ENCODE results near the gene DBR1.
A peak's percentile ranks its signal among the peaks of the same experiment; 100 is the strongest.

DBR1 gene, protein sequence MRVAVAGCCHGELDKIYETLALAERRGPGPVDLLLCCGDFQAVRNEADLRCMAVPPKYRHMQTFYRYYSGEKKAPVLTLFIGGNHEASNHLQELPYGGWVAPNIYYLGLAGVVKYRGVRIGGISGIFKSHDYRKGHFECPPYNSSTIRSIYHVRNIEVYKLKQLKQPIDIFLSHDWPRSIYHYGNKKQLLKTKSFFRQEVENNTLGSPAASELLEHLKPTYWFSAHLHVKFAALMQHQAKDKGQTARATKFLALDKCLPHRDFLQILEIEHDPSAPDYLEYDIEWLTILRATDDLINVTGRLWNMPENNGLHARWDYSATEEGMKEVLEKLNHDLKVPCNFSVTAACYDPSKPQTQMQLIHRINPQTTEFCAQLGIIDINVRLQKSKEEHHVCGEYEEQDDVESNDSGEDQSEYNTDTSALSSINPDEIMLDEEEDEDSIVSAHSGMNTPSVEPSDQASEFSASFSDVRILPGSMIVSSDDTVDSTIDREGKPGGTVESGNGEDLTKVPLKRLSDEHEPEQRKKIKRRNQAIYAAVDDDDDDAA

DNA sequence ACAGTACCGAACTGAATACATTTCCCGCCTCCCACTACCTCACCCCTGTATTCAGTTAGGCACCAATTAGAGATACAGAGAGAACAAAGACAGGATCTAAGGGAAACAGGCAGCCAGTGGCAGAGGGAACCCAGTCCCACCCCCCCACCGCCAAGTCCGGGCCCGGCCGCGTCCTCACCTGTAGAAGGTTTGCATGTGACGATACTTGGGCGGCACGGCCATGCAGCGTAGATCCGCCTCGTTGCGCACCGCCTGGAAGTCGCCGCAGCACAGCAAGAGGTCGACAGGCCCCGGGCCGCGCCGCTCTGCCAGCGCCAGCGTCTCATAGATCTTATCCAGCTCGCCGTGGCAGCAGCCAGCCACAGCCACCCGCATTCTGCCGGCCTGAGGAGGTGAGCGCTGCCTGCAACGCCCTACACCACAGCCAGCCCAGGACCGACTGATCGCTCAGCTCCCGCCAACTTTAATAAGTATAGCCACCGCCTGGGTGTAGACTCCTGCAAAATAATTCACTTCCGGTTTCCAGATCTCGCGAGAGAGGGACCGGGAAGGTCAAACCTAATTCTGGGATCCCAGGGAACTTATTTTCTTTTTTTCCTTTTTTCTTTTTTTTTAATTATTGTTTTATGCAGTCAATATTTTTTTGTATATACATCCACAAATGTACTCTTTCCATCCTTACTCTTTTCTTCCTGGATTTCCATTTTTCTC is at the start of gene DBR1:
Gene DBR1, minus strand, starts transcription at position 501 of the 711 bp plus-strand sequence. Its CDS starts 126 bp downstream, at position 375.
- ChIA-PET POLR2A (interaction anchor here (0.6 to 2.9 kb wide), 5 partner anchors 13 to 173 kb away, joined by 3 to 16 read pairs (median 4); partner anchors contain the start of genes ARMC8 and DZIP1L), CTCF (interaction anchor here (0.6 to 2.6 kb wide), 7 partner anchors 12 to 292 kb away, joined by 3 to 11 read pairs (median 6); partner anchors contain the start of gene ARMC8)
- DNase-seq (ENCODE audit: low read depth, low spot score) = no peak
- TF ChIP-seq, protein P1, sequence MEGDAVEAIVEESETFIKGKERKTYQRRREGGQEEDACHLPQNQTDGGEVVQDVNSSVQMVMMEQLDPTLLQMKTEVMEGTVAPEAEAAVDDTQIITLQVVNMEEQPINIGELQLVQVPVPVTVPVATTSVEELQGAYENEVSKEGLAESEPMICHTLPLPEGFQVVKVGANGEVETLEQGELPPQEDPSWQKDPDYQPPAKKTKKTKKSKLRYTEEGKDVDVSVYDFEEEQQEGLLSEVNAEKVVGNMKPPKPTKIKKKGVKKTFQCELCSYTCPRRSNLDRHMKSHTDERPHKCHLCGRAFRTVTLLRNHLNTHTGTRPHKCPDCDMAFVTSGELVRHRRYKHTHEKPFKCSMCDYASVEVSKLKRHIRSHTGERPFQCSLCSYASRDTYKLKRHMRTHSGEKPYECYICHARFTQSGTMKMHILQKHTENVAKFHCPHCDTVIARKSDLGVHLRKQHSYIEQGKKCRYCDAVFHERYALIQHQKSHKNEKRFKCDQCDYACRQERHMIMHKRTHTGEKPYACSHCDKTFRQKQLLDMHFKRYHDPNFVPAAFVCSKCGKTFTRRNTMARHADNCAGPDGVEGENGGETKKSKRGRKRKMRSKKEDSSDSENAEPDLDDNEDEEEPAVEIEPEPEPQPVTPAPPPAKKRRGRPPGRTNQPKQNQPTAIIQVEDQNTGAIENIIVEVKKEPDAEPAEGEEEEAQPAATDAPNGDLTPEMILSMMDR (IDR thresholded peaks at IDR 0.05; ENCODE audit: insufficient read depth, low read length, missing control alignments) = no peak
- peak within 1 kb of the TSS; percentile 93 for H3K4me3 ChIP-seq (ENCODE audit: low read depth, low read length)

DNA sequence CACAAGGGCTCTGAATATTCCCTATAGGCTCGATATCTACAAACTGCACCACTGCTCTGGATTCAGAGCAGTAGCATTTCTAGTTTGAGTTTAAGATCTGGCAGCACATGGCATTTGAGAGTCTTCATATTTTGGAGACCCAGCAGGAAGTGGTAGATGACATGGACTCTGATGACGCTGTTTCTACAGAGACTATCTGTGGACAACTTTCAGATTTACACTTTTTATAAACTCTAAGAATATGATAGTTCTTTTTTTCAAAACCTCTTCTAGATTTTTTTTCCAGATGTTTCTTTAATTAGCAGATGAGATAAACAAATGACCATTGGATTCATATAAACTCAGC is 48.2 kb upstream of the DBR1 start:
- ChIA-PET POLR2A (no interaction called here), CTCF (no interaction called here)
- TF ChIP-seq, protein P1 (IDR thresholded peaks at IDR 0.05; ENCODE audit: insufficient read depth, low read length, missing control alignments) = no peak
- H3K4me3 ChIP-seq (ENCODE audit: low read depth, low read length) = no peak overlapping the region
- no peak for DNase-seq (ENCODE audit: low read depth, low spot score)

DNA sequence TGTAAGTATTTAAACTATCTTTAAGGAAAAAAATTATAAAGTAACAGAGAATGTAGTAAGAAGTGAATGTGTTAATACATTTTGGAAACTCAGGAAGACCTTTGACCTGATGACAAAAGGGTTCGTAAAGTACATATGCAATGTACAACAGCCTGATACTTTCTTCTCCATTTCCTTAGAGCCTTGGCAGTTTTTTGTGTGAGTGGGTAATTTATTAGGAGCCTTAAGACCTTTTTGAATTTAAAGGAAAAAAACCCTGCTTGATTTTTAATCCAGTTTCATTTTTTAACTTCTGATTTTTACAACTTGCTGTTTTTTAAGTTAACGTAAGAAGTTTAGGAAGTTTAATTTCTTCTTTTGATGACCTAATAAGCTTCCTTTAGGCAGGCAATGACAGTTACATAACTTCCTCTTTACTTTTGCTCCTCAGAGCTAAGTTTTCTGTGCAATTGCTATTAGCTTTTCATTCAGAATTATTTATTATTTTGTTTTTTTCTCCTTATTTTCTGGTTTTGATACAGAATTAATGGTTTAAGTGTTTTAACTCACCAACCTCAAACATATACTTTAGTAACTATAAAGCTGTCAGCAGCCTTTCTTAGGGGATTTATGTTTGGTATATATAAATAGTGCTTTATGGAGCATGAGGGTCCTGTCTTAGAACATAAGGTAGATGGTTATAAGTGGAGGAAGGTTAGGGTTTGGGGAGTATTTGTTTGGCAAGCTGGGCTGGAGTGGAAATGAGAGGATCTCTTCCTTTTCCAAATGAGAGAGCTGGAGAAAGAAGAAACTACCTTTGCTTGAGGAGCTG is 47.6 kb upstream of the DBR1 start:
- TF ChIP-seq, protein P1 (IDR thresholded peaks at IDR 0.05; ENCODE audit: insufficient read depth, low read length, missing control alignments) = no peak
- CTCF ChIA-PET = no interaction called here
- DNase-seq (ENCODE audit: low read depth, low spot score) = no peak
- POLR2A ChIA-PET = no interaction called here
- H3K4me3 ChIP-seq (ENCODE audit: low read depth, low read length) = no peak overlapping the region

DNA sequence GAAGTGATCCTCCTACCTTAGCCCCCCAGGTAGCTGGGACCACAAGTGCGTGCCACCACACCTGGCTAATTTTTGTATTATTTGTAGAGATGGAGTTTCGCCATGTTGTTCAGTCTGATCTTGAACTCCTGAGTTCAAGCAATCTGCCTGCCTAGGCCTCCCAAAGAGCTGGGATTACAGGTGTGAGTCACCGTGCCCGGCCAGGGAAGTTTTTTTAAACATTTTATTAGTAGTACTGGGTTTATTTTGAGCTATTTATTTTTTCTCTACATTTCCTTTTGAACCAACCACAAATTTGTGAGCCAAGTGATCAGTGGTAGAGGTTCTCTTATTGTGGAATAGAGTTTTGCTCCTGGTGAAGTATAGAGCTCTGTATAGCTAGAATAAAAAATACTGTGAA is 46.1 kb upstream of the DBR1 start:
- ChIA-PET POLR2A (no interaction called here), CTCF (no interaction called here)
- TF ChIP-seq, protein P1 (IDR thresholded peaks at IDR 0.05; ENCODE audit: insufficient read depth, low read length, missing control alignments) = no peak
- no peak for DNase-seq (ENCODE audit: low read depth, low spot score)
- H3K4me3 ChIP-seq (ENCODE audit: low read depth, low read length) = no peak overlapping the region

DNA sequence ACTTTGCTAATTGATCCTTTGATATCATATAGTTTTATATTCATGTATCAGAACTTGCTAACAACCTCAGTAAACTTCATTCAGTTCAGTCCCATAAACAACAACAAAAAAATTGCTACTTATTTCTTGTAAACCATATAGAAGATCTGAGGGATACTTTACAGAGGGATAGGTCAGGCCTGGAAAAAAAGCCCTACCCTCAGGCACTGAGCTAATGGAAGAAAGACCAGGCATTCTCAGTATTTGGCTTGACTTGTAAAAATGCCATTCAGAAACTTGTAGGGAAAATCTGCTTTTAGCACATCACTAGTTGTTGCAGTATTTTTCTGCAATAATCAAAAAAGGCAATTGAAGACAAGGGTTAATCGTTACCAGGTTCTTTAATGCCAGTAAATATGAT is 45.5 kb upstream of the DBR1 start:
- TF ChIP-seq, protein P1 (IDR thresholded peaks at IDR 0.05; ENCODE audit: insufficient read depth, low read length, missing control alignments) = no peak
- ChIA-PET CTCF (interaction anchor here (1.0 kb wide), 1 partner anchor 15 kb away, joined by 3 read pairs; no protein-coding TSS in a partner anchor), POLR2A (no interaction called here)
- H3K4me3 ChIP-seq (ENCODE audit: low read depth, low read length) = no peak overlapping the region
- no peak for DNase-seq (ENCODE audit: low read depth, low spot score)

Measured in AG04449 (cell line).